Bone marrow (tissue), 2 donors: ENCODE measurements around the gene CABP4.
A peak's percentile ranks its signal among the peaks of the same experiment; 100 is the strongest.

Experiments
- DNase-seq, 2 donors: peaks; one replicate each; lab custom pipeline; 2025; lab: John Stamatoyannopoulos, UW

Gene CABP4

GRCh38 chr11:67496113-67496512 lies 41.0 kb downstream of the CABP4 start:
- DNase-seq = no peak

GRCh38 chr11:67497656-67498291 lies 42.6 kb downstream of the CABP4 start:
- DNase-seq = no peak

DNA sequence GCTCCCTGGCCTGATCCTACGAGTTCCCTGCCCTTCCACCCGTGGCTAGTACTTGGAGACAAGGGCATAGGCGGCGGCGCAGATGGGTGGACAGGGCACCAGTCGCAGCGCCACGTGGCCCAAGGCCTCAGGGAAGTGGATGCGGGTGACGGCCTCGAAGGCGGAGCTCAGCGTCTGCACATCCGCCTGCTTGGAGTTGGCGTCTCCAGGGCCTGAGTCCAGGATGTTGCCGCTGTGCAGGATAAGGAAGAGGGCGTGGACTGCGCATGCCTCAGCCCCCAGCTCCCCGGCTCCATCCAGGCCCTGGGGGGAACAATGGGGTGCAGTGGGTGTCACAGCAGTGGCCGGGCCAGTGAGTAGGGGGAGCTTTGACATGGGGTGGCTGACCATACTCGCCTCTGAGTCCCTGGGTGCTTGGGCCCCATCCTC lies 43.4 kb downstream of the CABP4 start:
- no peak for DNase-seq

DNA sequence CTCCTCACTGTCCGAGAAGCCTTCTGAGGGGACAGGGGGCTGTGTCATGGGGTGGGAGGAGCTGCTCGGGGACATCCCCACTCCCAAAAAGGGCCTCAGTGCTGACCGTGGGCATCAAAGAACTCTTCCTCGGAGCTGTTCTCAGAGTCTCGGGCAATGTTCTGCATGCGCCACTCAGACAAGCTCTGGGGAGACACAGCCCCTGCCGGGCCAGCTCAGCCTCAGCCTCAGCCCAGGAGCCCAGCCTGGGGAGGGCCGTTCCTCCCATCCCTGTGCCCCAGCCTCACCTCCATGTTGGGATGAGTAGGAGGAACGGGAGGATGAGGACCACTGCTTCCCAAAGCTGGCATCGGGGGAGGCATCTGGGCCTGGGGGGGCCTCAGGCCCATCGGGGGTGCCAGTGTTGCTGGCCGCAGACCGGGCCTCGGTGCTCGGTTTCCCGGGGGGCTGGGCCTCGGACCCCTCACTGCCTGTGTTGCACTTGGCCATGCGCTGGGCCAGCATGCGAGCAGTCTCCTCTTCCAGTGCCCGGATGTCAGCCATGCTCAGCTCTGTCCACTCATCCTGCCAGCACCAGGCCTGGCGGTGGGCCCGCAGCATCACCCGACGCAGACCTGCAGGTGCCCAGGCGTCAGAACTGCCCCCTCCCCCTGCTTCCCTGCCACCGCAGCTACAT lies 44.8 kb downstream of the CABP4 start:
- no peak for DNase-seq

- no peak for DNase-seq
Measured at GRCh38 chr11:67500484-67500821, 45.3 kb downstream of the CABP4 start.

GRCh38 chr11:67500831-67501715 lies 45.9 kb downstream of the CABP4 start:
- peak in 1 of 2 donors; percentile 8 for DNase-seq

GRCh38 chr11:67501854-67502253 lies 46.7 kb downstream of the CABP4 start:
- no peak for DNase-seq

- DNase-seq = no peak
Measured at GRCh38 chr11:67502328-67502979, 47.3 kb downstream of the CABP4 start.

GRCh38 chr11:67503119-67504004 lies 48.2 kb downstream of the CABP4 start:
- no peak for DNase-seq

DNA sequence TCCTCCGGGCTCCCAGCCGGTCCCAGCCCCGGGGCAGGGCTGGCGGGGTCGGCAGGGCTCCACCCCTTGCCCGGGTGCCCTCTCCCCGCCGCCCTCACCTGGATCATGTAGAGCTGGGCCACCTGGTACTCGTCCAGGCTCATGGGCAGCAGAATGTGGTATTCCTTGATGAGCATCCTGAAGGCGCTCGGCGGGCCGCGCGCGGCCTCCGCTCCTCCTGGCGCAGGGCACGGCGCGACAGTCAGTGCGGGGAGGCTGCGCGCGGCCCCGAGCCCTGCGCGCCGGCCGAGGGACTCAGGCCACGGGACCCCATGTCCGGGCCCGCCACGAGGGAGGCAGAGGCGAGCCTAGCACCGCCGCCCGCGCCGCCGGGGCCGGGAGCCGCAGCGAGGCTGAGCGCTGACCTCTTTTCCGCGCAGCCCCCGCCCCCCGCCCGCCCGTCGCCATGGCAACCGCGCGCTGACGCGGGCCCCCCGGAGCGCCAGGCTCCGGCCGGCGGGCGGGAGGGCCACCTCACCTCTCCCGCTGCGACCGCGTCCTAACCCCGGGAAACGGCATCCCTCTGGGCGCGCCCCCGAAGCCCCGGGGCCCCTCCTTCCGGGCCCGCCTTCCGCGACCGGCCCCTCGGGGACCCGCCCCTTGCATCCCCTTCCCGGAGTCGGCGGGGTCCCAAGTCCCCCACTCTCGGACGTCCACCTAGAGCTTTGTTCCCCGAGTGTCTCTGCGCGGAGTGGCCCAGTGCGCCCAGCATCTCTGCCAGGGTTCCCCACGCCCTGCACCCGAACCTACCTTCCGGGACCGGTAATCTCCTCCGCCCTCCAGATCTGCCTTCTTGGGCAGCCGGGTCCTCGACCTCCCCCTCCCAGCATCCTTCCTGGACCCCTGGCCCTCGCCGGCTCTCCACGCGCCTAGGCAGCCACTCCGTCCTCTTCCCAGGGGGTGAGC lies 49.1 kb downstream of the CABP4 start:
- no peak for DNase-seq

DNA sequence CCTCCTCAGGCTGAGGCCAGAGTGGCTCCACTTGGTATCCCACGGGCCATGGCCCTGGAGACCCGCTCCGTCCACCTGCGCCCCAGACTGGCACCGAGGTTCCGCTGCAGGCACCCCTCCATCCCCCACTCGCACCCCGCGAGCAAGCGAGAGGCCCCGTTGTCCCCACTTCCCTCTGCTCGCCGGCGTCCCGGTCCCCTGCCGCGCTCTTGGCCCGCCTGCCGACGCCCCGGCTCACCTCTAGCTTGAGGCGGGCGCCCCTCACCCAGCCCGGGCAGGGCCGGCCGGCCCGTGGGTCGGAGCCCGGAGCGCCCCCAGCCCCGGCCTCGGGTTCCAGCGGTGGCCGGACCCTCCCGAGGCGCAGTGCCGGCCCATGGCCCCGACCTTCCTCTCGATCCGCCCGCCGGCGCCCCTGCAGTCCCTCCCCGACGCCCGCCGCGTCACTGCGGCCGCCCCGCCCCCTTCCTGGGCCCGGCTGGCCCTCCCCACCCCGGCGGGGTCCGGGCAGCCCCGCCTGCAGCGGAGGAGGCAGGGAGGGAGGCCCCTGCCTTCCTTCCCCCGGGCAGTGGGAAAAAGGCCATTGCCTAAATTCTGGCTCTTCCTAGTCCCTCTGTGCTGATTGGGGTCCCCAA lies 49.9 kb downstream of the CABP4 start, which contains the start of gene PITPNM1:
Gene PITPNM1 (minus strand): TSS at position 414 of the 632 bp plus-strand sequence. CDS start 1,183 bp downstream, outside the sequence.
- peak in 1 of 2 donors; percentile 76 for DNase-seq

GRCh38 chr11:67505605-67506396 lies 50.6 kb downstream of the CABP4 start:
- DNase-seq = peak; percentile 89 to 90

- no peak for DNase-seq
Measured at GRCh38 chr11:67506426-67507051, 51.4 kb downstream of the CABP4 start.

DNA sequence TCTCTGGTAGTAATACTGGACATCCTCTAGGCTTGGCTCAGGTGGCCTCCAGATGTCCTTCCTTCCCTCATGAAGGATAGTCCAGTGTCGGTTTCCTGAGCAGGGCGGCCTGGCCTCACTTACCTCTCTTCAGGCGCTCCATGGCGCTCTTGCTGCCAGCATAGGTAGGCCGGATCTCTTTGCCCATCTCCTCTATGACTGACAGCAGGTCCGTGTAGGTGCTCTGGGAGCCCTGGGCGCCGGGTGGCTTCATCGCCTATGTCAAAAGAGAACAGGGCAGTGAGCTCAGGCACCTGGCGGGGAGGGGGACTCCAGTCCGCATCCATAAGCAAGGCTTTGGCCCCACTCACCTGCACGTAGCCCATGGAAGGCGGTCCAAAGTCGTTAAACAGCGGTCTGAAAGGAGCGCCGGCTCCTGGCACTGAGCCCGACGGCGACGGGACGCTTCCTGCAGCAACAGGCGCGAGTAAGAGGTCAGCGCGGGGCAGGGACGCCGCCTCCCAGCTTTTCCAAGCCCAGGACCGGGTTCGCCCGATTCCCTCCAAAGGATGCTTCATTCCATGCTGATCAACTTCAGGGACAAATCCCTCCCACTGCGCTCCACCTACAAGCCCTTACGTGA lies 52.2 kb downstream of the CABP4 start:
- no peak for DNase-seq

- DNase-seq = peak; percentile 96 to 98
Measured at GRCh38 chr11:67507864-67508485, 52.8 kb downstream of the CABP4 start, which contains the start of gene CDK2AP2. Gene CDK2AP2 (minus strand): TSS chr11:67508162. CDS start chr11:67508082, 80 bp downstream.

DNA sequence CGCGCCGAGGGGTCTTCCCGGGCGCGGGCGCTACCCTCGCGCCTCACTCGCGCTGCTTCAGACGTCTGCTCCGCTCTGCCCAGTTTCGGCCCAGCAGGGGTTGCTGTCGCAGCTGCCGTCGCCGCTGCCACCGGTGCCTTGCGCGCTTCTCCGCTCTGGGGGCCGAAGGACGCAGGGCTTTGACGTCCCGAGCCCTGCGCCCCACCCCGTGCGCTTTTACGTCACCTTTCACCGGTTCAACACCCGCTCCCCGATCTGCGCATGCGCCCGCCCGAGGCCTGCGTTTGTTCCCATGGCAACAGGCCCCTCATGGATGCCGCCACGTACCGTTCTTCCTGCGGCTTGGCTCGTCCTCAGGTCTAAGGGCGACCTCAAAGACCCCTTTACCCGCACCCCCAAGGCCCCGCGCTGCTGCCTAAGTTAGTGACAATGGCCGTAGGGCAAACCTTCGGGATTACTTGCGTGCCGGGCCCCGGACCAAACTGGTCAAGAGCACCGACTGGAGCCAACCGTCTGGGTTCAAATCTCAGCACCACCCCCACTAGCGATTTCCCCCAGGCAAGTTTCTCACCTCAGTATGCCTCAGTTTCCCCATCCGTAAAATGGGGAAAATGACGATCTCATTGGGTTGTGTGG lies 53.5 kb downstream of the CABP4 start:
- DNase-seq = peak; percentile 97 to 98

DNA sequence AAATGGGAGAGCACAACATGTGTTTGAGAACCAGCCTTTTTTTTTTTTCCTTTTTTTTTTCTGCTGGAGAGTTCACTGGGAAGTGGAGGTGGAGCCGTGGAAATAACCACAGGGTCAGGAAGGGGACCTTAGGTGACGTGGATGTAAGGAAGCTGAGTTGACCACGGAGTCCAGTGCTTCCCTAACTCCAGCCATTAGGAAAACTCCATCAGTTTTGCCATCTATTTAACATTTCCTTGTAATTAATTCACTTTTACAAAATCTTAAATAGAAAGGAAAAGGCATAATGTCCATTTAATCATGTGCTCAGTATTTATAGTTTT lies 54.8 kb downstream of the CABP4 start:
- no peak for DNase-seq
